PC-3 (cell line): ENCODE results near the gene DMRT3. TPM values are rescaled to one million over a fixed set of nuclear protein-coding genes. Genes with fewer than 3 reads are reported as not detected.

Source experiments
- ATAC-seq: fragments of 200-7000 bp; cut with Tn5 transposase; 2 replicates; pipeline ENCODE4 v1.9.1; 2020; ENCODE audit warnings: mild to moderate bottlenecking, moderate library complexity
- Bru-seq: library from RNA; stranded (reverse); fragments of 400-500 nt; gene quantifications from one replicate; lab custom pipeline; 2021; lab: Mats Ljungman, UMichigan
- BruChase-seq, 2 experiments: library from RNA; stranded (reverse); fragments of 400-500 nt; gene quantifications; one replicate each; lab custom pipeline; 2021; lab: Mats Ljungman, UMichigan
- BruUV-seq: library from RNA; stranded (reverse); fragments of 400-500 nt; replicated peaks from 2 replicates; lab custom pipeline; 2021; lab: Mats Ljungman, UMichigan
- CTCF ChIA-PET: fragments of 300-600 bp; sonication (Branson Sonifier 250); formaldehyde crosslinking; loops from one replicate; lab custom pipeline; 2022; ENCODE audit warnings: antibody characterized with exemption; lab: Charles Lee
- POLR2A ChIA-PET: fragments of 300-600 bp; sonication (Branson Sonifier 250); formaldehyde crosslinking; loops from one replicate; lab custom pipeline; 2022; ENCODE audit warnings: antibody characterized with exemption; ENCODE audit not compliant: unreplicated experiment; lab: Charles Lee
- DNase-seq: peaks from one replicate; pipeline ENCODE4 v3.0.0-alpha.2; 2015
- H2AFZ ChIP-seq: fragments of 300-600 bp; sonication (generic); 2 replicates; pipeline ENCODE4 v1.6.0; 2016; ENCODE audit warnings: antibody characterized with exemption, low read length
- H3F3A ChIP-seq: fragments of 300-600 bp; sonication (generic); one replicate; pipeline ENCODE4 v1.6.0; 2017; ENCODE audit warnings: antibody characterized with exemption, low read length, control low read depth, mild to moderate bottlenecking; ENCODE audit not compliant: unreplicated experiment
- H3K27ac ChIP-seq: fragments of 300-600 bp; sonication (generic); 2 replicates; pipeline ENCODE4 v1.5.1; 2016; ENCODE audit warnings: mild to moderate bottlenecking, low read length
- H3K27me3 ChIP-seq: fragments of 300-600 bp; sonication (generic); 2 replicates; pipeline ENCODE4 v1.6.1; 2016; ENCODE audit warnings: low read length, mixed read lengths
- H3K36me3 ChIP-seq: fragments of 300-600 bp; sonication (generic); 2 replicates; pipeline ENCODE4 v1.6.1; 2016; ENCODE audit warnings: low read depth, mixed run types, low read length, mixed read lengths
- H3K4me1 ChIP-seq: fragments of 300-600 bp; sonication (generic); 2 replicates; pipeline ENCODE4 v1.5.1; 2016; ENCODE audit warnings: low read length; ENCODE audit not compliant: insufficient read depth
- H3K4me2 ChIP-seq: fragments of 300-600 bp; sonication (generic); 2 replicates; pipeline ENCODE4 v1.6.0; 2016; ENCODE audit warnings: low read length
- H3K4me3 ChIP-seq: fragments of 300-600 bp; sonication (generic); 2 replicates; pipeline ENCODE4 v1.5.1; 2016; ENCODE audit warnings: mild to moderate bottlenecking, low read length, mixed read lengths
- H3K79me2 ChIP-seq: fragments of 300-600 bp; sonication (generic); 2 replicates; pipeline ENCODE4 v1.6.1; 2017; ENCODE audit warnings: low read length, mixed read lengths
- H3K9ac ChIP-seq: fragments of 300-600 bp; sonication (generic); 2 replicates; pipeline ENCODE4 v1.6.0; 2016; ENCODE audit warnings: mild to moderate bottlenecking, low read length
- H3K9me2 ChIP-seq: fragments of 300-600 bp; sonication (generic); replicated peaks from 2 replicates; pipeline ENCODE4 v1.6.1; 2016; ENCODE audit warnings: mixed run types, low read length, mixed read lengths
- H3K9me3 ChIP-seq: fragments of 300-600 bp; sonication (generic); 2 replicates; pipeline ENCODE4 v1.6.1; 2016; ENCODE audit warnings: low read length, mixed read lengths
- H4K20me1 ChIP-seq: fragments of 300-600 bp; sonication (generic); 2 replicates; pipeline ENCODE4 v1.6.1; 2016; ENCODE audit warnings: low read length, mixed read lengths
- CTCF ChIP-seq: fragments of 300-600 bp; sonication (generic); conservative IDR thresholded peaks from 2 replicates; pipeline ENCODE4 v1.5.1; 2017; ENCODE audit warnings: antibody characterized with exemption, low read depth, mild to moderate bottlenecking, low read length
- EZH2 ChIP-seq: fragments of 300-600 bp; sonication (generic); IDR thresholded peaks from one replicate; pipeline ENCODE4 v1.6.1; 2017; ENCODE audit warnings: antibody characterized with exemption, mild to moderate bottlenecking, low read length; ENCODE audit not compliant: unreplicated experiment
- EZH2phosphoT487 ChIP-seq: fragments of 300-600 bp; sonication (generic); IDR thresholded peaks from 2 replicates; pipeline ENCODE4 v1.6.1; 2018; ENCODE audit warnings: mild to moderate bottlenecking, antibody characterized with exemption, low read length, borderline replicate concordance
- intact Hi-C: fragments of 100-400 bp; cut with micrococcal nuclease; formaldehyde crosslinking; loops from 2 replicates; pipeline ENCODE4 v1.9.0; 2023
- long read RNA-seq: library from polyadenylated mRNA; unstranded; transcript quantifications from one replicate; pipeline ENCODE4 v2.0.0, GENCODE V29; 2021; ENCODE audit not compliant: unreplicated experiment
- total RNA-seq: library from RNA; depleted of rRNA; stranded (reverse); fragments of >200 nt; gene quantifications from 2 replicates; pipeline ENCODE4 v1.2.3, GENCODE V29; 2014; rRNA removed

Gene DMRT3, protein sequence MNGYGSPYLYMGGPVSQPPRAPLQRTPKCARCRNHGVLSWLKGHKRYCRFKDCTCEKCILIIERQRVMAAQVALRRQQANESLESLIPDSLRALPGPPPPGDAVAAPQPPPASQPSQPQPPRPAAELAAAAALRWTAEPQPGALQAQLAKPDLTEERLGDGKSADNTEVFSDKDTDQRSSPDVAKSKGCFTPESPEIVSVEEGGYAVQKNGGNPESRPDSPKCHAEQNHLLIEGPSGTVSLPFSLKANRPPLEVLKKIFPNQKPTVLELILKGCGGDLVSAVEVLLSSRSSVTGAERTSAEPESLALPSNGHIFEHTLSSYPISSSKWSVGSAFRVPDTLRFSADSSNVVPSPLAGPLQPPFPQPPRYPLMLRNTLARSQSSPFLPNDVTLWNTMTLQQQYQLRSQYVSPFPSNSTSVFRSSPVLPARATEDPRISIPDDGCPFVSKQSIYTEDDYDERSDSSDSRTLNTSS
- total RNA-seq (not detected in 2 replicates), Bru-seq, nascent RNA (not detected), BruChase-seq, experiment 1, labeled RNA remaining after a 6-hour chase (percentile 9 among the genes with signal in this experiment), BruChase-seq, experiment 2, labeled RNA remaining after a 2-hour chase (percentile 5 among the genes with signal in this experiment)
- long read RNA-seq: 0 reads

- no peaks in the 10 kb centered on the region for H3K9me2 ChIP-seq
- peak within 1 kb of the TSS; percentile 55; the same call in 1 of the 2 replicates for H2AFZ ChIP-seq
- no peaks in the 10 kb centered on the region for H3K9me3 ChIP-seq
- no TSS peak for BruUV-seq
- ChIA-PET CTCF (no interaction called here), POLR2A (no interaction called here)
- H3K36me3 ChIP-seq: no peaks in the 10 kb centered on the region
- no peaks in the 10 kb centered on the region for H3K4me1 ChIP-seq
- ATAC-seq: peak; percentile 20; the same call in 1 of the 2 replicates
- no peak for DNase-seq
- no peaks in the 10 kb centered on the region for H3F3A ChIP-seq
- H3K79me2 ChIP-seq: no peaks in the 10 kb centered on the region
- peak within 1 kb of the TSS; percentile 68 for H3K4me2 ChIP-seq
- no peaks in the 10 kb centered on the region for H4K20me1 ChIP-seq
- no peak for TF ChIP-seq EZH2phosphoT487
- TF ChIP-seq CTCF: no peak
- no peak for TF ChIP-seq EZH2
- intact Hi-C loops: no loop called here
- H3K27ac ChIP-seq: no peak within 1 kb of the TSS
- no peak within 1 kb of the TSS for H3K9ac ChIP-seq
- peaks cover 38% of the 10 kb centered on the region for H3K27me3 ChIP-seq
- H3K4me3 ChIP-seq: peak within 1 kb of the TSS; percentile 51
Measured at GRCh38 chr9:976258-976942, at the start of gene DMRT3. Gene DMRT3, plus strand, starts transcription at chr9:976655. Its CDS starts 347 bp downstream, at chr9:977002.

DNA sequence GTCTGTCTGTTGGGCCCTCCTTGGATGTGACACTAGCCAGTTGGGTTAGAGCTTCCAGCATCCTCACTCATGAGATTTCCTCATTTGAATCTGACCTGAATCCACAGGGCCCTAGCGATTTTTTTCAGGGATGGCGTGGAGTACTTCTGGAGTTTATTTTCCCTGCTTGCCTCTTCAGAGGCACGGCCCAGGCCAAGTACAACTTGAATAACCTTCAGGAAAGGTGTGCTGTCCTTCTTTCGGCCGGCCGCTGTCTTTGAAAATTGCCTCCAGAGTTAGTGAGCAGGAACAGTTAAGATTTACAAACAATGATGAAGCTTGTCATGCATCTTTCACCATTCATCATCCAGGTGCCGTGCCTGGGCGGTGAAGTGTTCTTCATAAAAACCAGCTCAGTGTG, 49.5 kb upstream of the DMRT3 start:
- no TSS peak for BruUV-seq
- no peaks in the 10 kb centered on the region for H3K9me2 ChIP-seq
- no peak for ATAC-seq
- H3K27me3 ChIP-seq: peaks cover 4% of the 10 kb centered on the region; the same call in 1 of the 2 replicates
- intact Hi-C loops: no loop called here
- no peak overlapping the region for H3K4me2 ChIP-seq
- no peaks in the 10 kb centered on the region for H3K36me3 ChIP-seq
- H3K9me3 ChIP-seq: no peaks in the 10 kb centered on the region
- H3K4me1 ChIP-seq: no peaks in the 10 kb centered on the region
- H3K79me2 ChIP-seq: no peaks in the 10 kb centered on the region
- CTCF ChIA-PET: no interaction called here
- H4K20me1 ChIP-seq: no peaks in the 10 kb centered on the region
- no peak for DNase-seq
- no peak overlapping the region for H3K27ac ChIP-seq
- no peaks in the 10 kb centered on the region for H3F3A ChIP-seq
- POLR2A ChIA-PET: no interaction called here
- H2AFZ ChIP-seq: no peak overlapping the region
- no peak overlapping the region for H3K4me3 ChIP-seq
- H3K9ac ChIP-seq: no peak overlapping the region
- no peak for TF ChIP-seq CTCF
- no peak for TF ChIP-seq EZH2
- no peak for TF ChIP-seq EZH2phosphoT487
